PC-9 (cell line): Measurements from ENCODE around the gene DHX30.

Experiments
- EZH2 ChIP-seq: fragments of 200-600 bp; sonication (generic); IDR thresholded peaks from 2 replicates; pipeline ENCODE4 v1.8.0; 2017; ENCODE audit warnings: antibody characterized with exemption, low read depth
- TF ChIP-seq, protein P1 (sequence below): fragments of 200-600 bp; sonication (generic); conservative IDR thresholded peaks from 2 replicates; pipeline ENCODE4 v1.6.1; 2017; ENCODE audit warnings: mixed run types, antibody characterized with exemption, mild to moderate bottlenecking, moderate library complexity

DNA sequence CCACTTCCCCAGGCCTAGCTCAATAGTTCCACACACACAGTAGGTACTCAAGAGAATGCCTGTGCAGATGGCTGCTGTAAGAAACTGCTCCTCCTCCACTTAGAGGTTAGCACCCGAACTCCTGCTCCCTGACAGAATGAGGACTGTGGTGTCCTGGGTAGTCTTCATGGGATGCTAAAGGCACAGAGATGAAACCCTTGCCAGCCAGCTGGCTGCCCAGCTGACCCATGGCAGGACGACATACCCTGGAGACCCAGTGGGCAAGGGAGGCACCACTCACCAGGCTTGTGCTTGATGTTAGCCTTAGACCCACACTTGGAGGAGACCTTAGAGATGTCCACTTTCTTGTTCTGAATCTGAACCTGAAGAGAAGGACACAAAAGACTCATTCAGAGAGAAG is 54.2 kb downstream of the DHX30 start:
- TF ChIP-seq, protein P1, sequence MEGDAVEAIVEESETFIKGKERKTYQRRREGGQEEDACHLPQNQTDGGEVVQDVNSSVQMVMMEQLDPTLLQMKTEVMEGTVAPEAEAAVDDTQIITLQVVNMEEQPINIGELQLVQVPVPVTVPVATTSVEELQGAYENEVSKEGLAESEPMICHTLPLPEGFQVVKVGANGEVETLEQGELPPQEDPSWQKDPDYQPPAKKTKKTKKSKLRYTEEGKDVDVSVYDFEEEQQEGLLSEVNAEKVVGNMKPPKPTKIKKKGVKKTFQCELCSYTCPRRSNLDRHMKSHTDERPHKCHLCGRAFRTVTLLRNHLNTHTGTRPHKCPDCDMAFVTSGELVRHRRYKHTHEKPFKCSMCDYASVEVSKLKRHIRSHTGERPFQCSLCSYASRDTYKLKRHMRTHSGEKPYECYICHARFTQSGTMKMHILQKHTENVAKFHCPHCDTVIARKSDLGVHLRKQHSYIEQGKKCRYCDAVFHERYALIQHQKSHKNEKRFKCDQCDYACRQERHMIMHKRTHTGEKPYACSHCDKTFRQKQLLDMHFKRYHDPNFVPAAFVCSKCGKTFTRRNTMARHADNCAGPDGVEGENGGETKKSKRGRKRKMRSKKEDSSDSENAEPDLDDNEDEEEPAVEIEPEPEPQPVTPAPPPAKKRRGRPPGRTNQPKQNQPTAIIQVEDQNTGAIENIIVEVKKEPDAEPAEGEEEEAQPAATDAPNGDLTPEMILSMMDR = no peak
- TF ChIP-seq EZH2 = no peak
